ENCODE results near the gene P2RX5. TPM values are rescaled to one million over a fixed set of nuclear protein-coding genes. Genes with fewer than 3 reads are reported as not detected.
"Not testable (repeated sequence)": the region's sequence is repeated elsewhere in the genome, so short reads cannot be mapped to it uniquely, and the experiment has no call there.

Gene P2RX5
- 0.13 and 0.35 TPM in 2 replicates for total RNA-seq

- DNase-seq (ENCODE audit: low read depth, low spot score): no peak
These were observed at the start of gene P2RX5 for GRCh38 chr17:3695723-3696411. P2RX5 (minus strand) TSS chr17:3696155; CDS start chr17:3696005, 150 bp downstream.

DNA sequence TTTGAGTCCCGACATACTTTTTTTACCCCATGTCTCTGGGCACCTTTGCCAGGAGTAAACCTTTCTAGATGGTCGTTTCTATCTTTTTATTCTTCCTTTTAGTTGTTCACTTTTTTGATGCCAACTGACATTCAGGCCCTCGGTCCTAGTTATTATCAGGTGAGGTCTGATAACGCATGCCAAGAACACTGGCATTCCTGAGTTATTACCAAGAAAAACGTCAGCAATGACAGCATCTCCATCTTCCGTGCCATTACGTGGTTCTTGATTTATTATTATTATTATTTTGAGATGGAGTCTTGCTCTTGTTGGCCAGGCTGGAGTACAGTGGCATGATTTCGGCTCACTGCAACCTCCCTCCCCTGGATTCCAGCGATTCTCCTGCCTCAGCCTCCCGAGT, 49.1 kb upstream of the P2RX5 start:
- no peak for DNase-seq (ENCODE audit: low read depth, low spot score)

GRCh38 chr17:3744014-3744413, 48.1 kb upstream of the P2RX5 start:
- DNase-seq (ENCODE audit: low read depth, low spot score): no peak

- no peak for DNase-seq (ENCODE audit: low read depth, low spot score)
These were observed 44.7 kb upstream of the P2RX5 start for GRCh38 chr17:3740611-3741073.

DNA sequence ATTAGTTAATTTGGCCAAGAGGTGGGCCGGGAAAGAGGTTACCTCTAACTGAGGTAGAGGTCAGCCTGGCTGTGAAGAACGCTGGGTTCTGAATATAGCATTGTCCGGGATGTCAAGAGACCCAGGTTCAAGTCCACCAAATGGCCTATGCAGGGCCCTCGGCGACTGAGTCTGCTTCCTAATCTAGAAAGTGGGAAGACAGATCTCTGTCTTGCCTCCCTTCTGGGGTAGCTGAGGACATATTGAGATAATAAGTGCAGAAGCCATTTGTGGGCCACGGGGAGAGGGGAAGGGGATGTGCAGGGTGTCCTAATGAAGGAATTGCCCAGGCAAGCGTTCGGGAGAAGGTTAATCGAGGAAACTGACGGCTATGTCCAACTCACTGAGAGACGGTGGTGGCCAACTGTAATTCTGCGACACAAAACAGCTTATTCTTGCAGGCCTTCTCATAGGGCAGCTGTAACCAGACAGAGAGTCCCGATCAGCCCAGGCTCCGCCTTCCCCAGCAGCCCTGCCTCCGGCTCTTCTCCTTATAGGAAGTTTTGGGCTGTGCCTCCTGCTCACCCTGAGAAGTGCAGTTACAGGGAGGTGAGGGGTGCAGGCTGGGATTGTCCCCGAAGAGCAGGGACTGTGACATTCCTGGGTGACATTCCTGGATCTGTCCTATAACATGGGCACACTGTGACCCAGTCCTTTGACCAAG, 43.6 kb upstream of the P2RX5 start:
- no peak for DNase-seq (ENCODE audit: low read depth, low spot score)

- no peak for DNase-seq (ENCODE audit: low read depth, low spot score)
These were observed 42.8 kb upstream of the P2RX5 start for GRCh38 chr17:3738562-3739295.

DNA sequence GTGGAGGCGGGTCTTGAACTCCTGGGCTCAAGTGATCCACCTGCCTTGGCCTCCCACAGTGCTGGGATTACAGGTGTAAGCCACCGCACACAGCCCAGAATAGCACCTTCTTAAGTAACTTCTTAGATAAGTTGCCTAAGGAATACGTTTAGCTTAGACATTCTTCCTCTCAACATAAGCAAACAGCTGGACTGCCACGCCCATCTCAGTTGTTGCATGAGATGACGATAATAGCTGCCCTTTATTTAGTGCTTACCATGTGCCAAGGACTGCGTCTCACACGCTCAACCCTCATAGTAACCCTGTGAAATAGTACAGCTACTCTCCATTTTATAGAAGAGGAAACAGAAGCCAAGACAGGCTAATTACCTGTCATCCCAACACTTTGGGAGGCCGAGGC, 39.6 kb upstream of the P2RX5 start:
- DNase-seq (ENCODE audit: low read depth, low spot score): no peak

GRCh38 chr17:3734911-3735276, 38.9 kb upstream of the P2RX5 start:
- not testable (repeated sequence) for DNase-seq (ENCODE audit: low read depth, low spot score)

- no peak for DNase-seq (ENCODE audit: low read depth, low spot score)
These were observed 36.3 kb upstream of the P2RX5 start for GRCh38 chr17:3732210-3732621.

- DNase-seq (ENCODE audit: low read depth, low spot score): no peak
These were observed 35.0 kb upstream of the P2RX5 start for GRCh38 chr17:3730881-3731429.

DNA sequence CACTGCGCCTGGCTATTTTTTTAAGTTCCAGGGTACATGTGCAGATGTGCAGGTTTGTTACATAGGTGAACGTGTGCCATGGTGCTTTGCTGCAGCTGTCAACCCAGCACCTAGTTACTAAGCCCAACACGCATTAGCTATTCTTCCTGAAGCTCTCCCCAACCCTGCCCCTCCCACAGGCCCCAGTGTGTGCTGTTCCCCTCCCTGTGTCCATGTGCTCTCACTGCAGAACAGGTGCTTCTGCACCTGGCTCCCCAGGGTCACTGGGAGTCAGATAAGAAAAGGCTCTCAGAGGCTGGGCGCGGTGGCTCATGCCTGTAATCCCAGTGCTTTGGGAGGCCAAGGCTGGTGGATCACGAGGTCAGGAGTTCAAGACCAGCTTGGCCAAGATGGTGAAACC, 33.9 kb upstream of the P2RX5 start:
- no peak for DNase-seq (ENCODE audit: low read depth, low spot score)

GRCh38 chr17:3728099-3728498, 32.1 kb upstream of the P2RX5 start:
- not testable (repeated sequence) for DNase-seq (ENCODE audit: low read depth, low spot score)

GRCh38 chr17:3727041-3727440, 31.1 kb upstream of the P2RX5 start:
- no peak for DNase-seq (ENCODE audit: low read depth, low spot score)

GRCh38 chr17:3724378-3725077, 28.6 kb upstream of the P2RX5 start:
- DNase-seq (ENCODE audit: low read depth, low spot score): no peak

DNA sequence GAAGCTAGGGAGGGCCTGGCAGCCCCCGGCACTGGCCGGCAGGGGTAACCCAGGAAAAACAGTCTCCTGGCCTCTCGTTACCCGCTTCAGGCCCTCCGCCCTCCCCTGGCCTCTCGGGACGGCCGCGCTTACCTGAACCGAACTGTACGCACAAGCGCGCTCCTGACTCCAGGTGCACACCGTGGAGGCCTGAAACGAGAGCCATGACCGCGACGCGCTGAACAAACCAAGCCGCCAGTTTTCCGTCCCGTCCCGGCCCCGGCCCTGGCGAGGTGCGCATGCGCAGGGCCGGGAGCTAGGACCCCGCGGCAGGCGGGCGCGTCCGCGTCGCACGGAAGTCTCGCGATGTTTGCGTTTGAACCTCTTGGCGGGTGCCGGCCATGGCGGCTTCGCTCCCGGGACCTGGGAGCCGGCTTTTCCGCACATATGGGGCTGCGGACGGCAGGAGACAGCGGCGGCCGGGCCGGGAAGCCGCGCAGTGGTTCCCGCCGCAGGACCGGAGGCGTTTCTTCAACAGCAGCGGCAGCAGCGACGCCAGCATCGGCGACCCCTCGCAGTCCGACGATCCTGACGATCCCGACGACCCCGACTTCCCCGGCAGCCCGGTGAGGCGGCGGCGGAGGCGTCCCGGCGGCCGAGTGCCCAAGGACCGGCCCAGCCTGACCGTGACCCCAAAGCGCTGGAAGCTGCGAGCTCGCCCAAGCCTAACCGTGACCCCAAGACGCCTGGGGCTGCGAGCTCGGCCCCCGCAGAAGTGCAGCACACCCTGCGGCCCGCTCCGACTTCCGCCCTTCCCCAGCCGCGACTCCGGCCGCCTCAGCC, 27.8 kb upstream of the P2RX5 start, which contains the start of gene HASPIN:
Gene HASPIN (plus strand): TSS at position 348 of the 822 bp plus-strand sequence. CDS start 33 bp downstream, at position 381.
- peak; percentile 50 for DNase-seq (ENCODE audit: low read depth, low spot score)

- no peak for DNase-seq (ENCODE audit: low read depth, low spot score)
These were observed 27.2 kb upstream of the P2RX5 start for GRCh38 chr17:3723188-3723555.

- DNase-seq (ENCODE audit: low read depth, low spot score): no peak
These were observed 26.8 kb upstream of the P2RX5 start for GRCh38 chr17:3722716-3723115.

GRCh38 chr17:3719265-3719664, 23.3 kb upstream of the P2RX5 start:
- no peak for DNase-seq (ENCODE audit: low read depth, low spot score)

GRCh38 chr17:3718201-3718600, 22.2 kb upstream of the P2RX5 start:
- DNase-seq (ENCODE audit: low read depth, low spot score): no peak

DNA sequence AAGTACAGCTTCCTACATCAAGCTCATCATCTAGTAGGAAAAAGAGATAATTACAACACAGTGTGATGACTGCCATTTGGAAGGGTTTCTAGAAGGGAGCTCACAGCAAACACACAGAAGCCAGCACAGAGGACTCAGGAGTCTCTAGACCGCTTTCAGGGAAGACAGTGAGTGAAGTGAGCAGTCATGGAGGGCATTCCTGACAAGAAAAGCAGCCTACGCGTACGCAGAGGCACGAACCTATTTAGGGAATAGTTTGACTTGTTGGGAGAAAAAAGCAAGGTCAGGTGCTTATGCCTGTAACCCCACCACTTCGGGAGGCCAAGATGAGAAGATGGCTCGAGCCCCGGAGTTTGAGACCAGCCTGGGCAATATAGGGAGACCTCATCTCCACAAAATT, 19.3 kb upstream of the P2RX5 start:
- no peak for DNase-seq (ENCODE audit: low read depth, low spot score)

Measured in pulmonary artery endothelial cell (primary cell).